ENCODE data around the gene NPTX1.
"Not testable (repeated sequence)": the region's sequence is repeated elsewhere in the genome, so short reads cannot be mapped to it uniquely, and the experiment has no call there.

NPTX1 gene

DNA sequence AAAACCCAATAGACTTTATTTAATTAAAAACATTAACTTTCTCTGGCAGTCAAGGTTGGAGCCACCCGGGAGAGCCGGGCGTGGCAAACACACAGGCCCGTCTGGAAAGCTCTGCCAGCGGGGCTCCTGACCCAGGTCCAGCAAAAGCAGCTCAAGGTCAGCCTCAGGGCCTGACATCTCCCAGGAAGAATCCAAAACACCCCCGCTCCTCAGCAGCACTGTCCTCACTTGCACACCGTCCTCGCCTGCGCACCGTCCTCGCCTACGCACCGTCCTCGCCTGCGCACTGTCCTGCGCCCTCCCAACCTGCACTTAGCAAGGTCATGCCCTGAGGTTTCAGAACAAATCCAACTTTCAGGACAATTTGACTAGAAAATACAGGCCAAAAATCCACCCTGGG lies 36.8 kb upstream of the NPTX1 start:
- no peak for DNase-seq (ENCODE audit: insufficient read length)
- no peak for FAIRE-seq
- TF ChIP-seq POLR2AphosphoS5 (IDR thresholded peaks at IDR 0.05; ENCODE audit: low read depth, low read length) (no peak), POLR2A (IDR thresholded peaks at IDR 0.05; ENCODE audit: low read depth, low read length) (no peak), TAF1 (IDR thresholded peaks at IDR 0.05; ENCODE audit: borderline replicate concordance, low read depth, low read length) (no peak)

DNA sequence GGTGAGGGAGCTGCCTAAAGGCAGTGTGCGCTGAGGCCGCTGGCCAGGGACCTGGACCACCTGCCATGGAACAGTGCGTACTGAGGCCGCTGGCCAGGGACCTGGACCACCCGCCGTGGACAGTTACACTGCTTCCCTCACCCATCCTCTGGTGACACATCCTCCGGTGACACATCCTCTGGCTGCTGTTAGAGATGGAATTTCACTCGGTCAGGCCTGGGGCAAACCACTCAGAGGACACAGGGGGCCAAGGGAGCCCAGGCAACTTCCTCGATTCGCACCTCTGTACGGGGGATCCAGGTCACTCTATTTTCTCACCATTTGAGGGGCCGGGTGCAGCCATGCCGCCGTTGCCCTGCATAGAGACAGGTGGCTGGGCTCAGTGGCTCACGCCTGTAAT lies 35.8 kb upstream of the NPTX1 start:
- FAIRE-seq, result no peak
- TF ChIP-seq TAF1 (IDR thresholded peaks at IDR 0.05; ENCODE audit: borderline replicate concordance, low read depth, low read length) (no peak), POLR2AphosphoS5 (IDR thresholded peaks at IDR 0.05; ENCODE audit: low read depth, low read length) (no peak), POLR2A (IDR thresholded peaks at IDR 0.05; ENCODE audit: low read depth, low read length) (no peak)
- no peak for DNase-seq (ENCODE audit: insufficient read length)

DNA sequence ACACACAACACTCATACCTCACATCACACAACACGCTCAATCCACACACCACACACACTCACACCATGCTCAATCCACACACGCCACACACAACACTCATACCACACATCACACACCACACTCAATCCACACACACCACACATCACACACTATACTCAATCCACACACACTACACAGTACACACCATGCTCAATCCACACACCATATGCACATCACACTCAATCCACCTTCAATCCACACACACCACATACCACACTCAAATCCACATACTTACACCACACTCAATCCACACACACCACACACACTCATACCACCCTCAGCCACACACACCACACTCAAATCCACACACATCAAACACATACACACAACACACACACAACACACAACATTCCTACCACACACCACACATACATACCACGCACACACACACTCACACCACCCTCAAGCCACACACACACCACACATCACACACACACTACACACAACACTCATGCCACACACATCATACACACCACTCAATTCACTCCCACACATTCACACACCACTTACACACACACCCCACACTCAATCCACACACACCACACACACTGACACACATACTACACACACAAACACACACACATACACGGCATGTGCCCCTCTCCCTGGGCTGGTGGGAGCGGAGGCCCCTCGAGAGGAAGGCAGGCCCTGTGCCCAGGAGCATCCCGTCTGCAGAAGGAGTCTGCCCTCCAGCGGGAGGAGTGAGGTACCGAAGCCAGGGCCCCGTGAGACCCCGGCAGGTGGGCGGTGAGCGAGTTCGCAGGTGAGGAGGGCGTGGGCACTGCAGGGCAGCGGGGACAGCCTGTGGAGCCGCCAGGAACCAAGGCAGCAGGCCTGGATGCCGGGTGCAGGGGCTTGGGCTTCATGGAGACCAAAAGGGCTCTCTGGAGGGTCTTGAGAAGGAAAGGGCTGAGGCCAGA lies 35.1 kb upstream of the NPTX1 start:
- no peak for DNase-seq (ENCODE audit: insufficient read length)
- no peak for FAIRE-seq

DNA sequence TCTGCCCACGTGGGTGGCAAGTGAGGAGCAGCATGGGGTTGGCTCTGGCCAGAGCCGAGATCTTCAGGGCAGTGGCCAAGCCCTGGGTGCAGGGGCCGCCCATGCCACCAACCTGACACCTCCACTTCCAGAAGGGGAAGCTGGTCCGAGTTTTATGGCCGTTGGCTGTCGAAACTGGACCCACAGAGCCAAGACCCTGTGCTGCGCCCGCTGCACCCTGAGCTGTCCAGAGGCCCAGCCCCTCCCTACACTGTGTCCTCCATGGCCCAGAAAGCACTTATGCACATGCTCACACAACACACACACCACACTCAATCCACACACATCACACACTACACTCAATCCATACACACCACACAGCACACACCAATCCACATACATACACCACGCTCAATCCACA lies 34.4 kb upstream of the NPTX1 start:
- no peak for FAIRE-seq

More for the DNA sequence above, 35.1 kb upstream of the NPTX1 start:
- TF ChIP-seq POLR2AphosphoS5 (IDR thresholded peaks at IDR 0.05; ENCODE audit: low read depth, low read length), result no peak
- no peak for TF ChIP-seq POLR2A (IDR thresholded peaks at IDR 0.05; ENCODE audit: low read depth, low read length)
- TF ChIP-seq TAF1 (IDR thresholded peaks at IDR 0.05; ENCODE audit: borderline replicate concordance, low read depth, low read length), result no peak

DNA sequence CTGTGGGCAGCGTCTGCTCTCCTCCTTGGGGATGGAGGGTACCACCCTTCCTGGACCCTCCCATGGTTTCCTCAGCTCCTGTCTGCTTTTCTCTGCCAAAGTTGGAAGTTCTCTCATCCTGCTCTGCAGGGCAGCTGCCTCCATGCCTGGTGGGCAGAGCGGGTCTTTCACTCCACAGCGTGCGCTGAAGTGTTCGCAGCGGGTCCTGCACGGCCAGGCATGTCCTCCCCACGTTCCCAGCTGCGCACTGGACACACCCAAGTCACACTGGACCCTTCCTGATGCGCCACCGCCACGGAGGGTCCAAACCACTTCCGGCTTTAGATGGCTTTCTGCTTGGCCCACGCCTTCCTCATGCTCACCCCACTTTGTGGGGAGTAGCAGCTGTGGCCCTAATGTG lies 33.7 kb upstream of the NPTX1 start:
- FAIRE-seq (no peak), DNase-seq (ENCODE audit: insufficient read length) (no peak)
- TF ChIP-seq POLR2A (IDR thresholded peaks at IDR 0.05; ENCODE audit: low read depth, low read length), result no peak
- no peak for TF ChIP-seq TAF1 (IDR thresholded peaks at IDR 0.05; ENCODE audit: borderline replicate concordance, low read depth, low read length)
- no peak for TF ChIP-seq POLR2AphosphoS5 (IDR thresholded peaks at IDR 0.05; ENCODE audit: low read depth, low read length)

More for the DNA sequence above, 34.4 kb upstream of the NPTX1 start:
- no peak for DNase-seq (ENCODE audit: insufficient read length)
- no peak for TF ChIP-seq TAF1 (IDR thresholded peaks at IDR 0.05; ENCODE audit: borderline replicate concordance, low read depth, low read length)
- TF ChIP-seq POLR2A (IDR thresholded peaks at IDR 0.05; ENCODE audit: low read depth, low read length), result no peak
- no peak for TF ChIP-seq POLR2AphosphoS5 (IDR thresholded peaks at IDR 0.05; ENCODE audit: low read depth, low read length)

DNA sequence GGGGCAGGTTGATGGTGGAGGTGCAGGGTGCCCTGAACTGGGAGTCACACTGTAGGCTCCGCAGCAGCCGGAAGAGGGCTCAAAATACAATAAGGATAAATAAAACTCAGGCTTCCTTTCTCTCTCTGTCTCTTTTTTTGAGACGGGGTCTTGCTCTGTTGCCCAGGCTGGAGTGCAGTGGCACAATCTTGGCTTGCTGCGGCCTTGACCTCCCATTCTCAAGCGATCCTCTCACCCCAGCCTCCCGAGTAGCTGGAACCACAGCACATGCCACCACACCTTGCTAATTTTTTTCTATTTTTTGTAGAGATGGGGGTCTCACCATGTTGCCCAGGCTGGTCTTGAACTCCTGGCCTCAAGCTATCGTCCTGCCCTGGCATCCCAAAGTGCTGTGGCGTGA lies 32.9 kb upstream of the NPTX1 start:
- FAIRE-seq (no peak), DNase-seq (ENCODE audit: insufficient read length) (no peak)
- TF ChIP-seq POLR2AphosphoS5 (IDR thresholded peaks at IDR 0.05; ENCODE audit: low read depth, low read length), result no peak
- TF ChIP-seq POLR2A (IDR thresholded peaks at IDR 0.05; ENCODE audit: low read depth, low read length), result no peak
- no peak for TF ChIP-seq TAF1 (IDR thresholded peaks at IDR 0.05; ENCODE audit: borderline replicate concordance, low read depth, low read length)

DNA sequence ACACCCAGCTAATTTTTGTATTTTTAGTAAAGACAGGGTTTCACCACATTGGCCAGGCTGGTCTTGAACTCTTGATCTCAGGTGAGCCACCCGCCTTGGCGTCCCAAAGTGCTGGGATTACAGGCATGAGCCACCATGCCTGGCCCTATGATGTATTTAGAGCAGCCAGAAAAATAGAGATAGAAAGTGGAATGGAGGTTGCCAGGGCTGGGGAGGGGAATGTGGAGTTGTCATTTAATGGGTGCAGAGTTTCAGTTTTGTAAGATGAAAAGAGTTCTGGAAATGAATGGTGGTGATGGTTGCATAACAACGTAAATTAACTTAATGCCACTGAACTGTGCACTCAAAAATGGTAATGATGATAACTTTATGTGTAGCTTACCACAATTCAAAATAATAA lies 31.6 kb upstream of the NPTX1 start:
- DNase-seq (ENCODE audit: insufficient read length) (no peak), FAIRE-seq (no peak)
- TF ChIP-seq POLR2AphosphoS5 (IDR thresholded peaks at IDR 0.05; ENCODE audit: low read depth, low read length), result no peak
- TF ChIP-seq POLR2A (IDR thresholded peaks at IDR 0.05; ENCODE audit: low read depth, low read length), result no peak
- TF ChIP-seq TAF1 (IDR thresholded peaks at IDR 0.05; ENCODE audit: borderline replicate concordance, low read depth, low read length), result no peak

DNA sequence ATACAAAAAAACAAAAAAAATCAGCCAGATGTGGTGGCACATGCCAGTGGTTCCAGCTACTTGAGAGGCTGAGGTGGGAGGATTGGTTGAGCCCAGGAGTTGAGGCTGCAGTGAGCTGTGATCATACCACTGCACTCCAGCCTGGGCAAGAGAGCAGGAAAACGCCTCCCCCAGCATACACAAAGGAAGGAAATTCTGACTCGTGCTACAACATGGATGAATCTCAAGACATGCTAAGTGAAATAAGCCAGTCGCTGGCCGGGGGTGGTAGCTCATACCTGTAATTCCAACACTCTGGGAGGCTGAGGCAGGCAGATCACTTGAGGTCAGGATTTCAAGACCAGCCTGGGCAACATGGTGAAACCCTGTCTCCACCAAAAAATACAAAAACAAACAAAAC lies 30.8 kb upstream of the NPTX1 start:
- DNase-seq (ENCODE audit: insufficient read length); FAIRE-seq: not testable (repeated sequence)

DNA sequence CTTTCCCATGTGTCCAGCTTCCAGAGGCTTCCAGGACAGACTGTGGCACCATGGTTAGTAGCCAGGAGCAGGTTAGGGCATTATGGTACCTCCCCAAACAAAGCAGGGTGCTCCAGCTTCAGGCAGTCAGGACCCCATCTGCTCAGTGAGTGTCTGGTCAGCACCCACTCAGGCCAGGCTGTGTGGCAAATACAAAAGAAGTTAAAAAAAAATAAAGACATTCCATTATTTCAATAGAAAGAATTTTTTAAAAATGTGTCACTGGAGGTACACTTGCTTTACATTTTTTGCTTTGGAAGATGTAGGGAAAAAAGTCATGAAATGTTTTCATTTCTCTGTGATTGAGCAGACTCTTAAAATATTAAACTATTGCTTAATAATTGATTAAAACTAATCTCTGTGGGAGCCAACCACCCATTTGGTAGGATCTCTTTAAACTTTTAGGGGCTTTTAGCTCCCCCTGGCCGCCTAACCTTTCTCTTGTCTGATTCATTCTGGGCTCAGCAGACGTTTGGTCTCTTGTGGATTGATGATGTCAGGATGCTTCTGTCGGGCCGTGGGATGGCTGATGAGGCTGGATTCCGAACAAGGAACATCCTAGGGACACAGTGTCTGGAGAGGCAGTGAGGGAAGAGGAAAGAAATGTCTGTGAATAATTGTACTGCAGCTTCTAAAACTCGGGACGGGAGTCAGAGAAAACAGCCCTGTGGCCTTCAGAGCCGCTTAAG lies 28.4 kb upstream of the NPTX1 start:
- FAIRE-seq (no peak), DNase-seq (ENCODE audit: insufficient read length) (no peak)
- TF ChIP-seq TAF1 (IDR thresholded peaks at IDR 0.05; ENCODE audit: borderline replicate concordance, low read depth, low read length) (no peak), POLR2AphosphoS5 (IDR thresholded peaks at IDR 0.05; ENCODE audit: low read depth, low read length) (no peak), POLR2A (IDR thresholded peaks at IDR 0.05; ENCODE audit: low read depth, low read length) (no peak)

DNA sequence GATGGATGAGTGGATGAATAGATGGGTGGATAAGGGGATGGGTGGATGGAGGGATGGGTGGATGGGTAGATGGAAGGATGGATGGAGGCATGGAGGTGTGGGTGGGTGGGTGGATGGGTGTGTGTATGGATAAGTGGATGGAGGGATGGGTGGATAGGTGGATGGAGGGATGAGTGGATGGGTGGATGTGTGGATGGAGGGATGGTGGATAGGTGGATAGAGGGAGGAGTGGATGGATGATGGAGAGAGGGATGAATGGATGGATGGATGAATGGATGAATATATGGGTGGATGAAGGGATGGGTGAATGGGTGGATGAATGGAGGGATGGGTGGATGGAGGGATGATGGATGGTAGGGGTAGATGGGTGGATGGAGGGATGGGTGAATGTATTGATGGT lies 27.5 kb upstream of the NPTX1 start:
- FAIRE-seq, result no peak
- TF ChIP-seq TAF1 (IDR thresholded peaks at IDR 0.05; ENCODE audit: borderline replicate concordance, low read depth, low read length) (no peak), POLR2A (IDR thresholded peaks at IDR 0.05; ENCODE audit: low read depth, low read length) (no peak), POLR2AphosphoS5 (IDR thresholded peaks at IDR 0.05; ENCODE audit: low read depth, low read length) (no peak)
- no peak for DNase-seq (ENCODE audit: insufficient read length)

DNA sequence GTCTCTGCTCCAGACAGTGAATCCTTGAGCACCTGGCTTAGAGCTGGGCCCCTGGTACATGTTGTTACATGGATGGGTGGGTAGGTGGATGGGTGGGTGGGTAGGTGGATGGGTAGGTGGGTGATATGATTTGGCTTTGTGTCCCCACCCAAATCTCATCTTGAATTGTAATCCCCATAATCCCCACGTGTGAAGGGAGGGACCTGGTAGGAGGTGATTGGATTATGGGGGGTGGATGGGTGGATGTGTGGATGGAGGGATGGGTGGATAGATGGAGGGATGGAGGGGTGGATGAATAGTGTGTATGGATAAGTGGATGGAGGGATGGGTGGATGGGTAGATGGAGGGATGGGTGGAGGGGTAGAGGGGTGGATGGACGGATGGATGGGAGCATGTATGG lies 26.6 kb upstream of the NPTX1 start:
- FAIRE-seq, result no peak
- TF ChIP-seq POLR2A (IDR thresholded peaks at IDR 0.05; ENCODE audit: low read depth, low read length) (no peak), POLR2AphosphoS5 (IDR thresholded peaks at IDR 0.05; ENCODE audit: low read depth, low read length) (no peak), TAF1 (IDR thresholded peaks at IDR 0.05; ENCODE audit: borderline replicate concordance, low read depth, low read length) (no peak)
- no peak for DNase-seq (ENCODE audit: insufficient read length)

DNA sequence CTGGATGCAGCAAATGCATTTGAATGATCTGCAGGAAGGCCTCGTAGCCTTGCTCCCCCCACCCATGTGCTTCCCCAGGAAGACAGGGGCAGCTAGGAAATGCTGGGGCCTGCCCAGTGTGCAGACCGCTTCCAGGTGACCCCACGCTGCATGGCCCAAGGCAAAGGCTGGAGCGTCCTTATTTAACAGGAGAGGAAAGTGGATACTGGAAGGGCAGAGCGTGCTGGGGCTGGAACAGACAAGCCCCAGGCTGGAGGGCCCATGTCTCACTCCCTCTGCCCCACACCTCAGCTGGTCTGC lies 26.1 kb upstream of the NPTX1 start:
- DNase-seq (ENCODE audit: insufficient read length) (no peak), FAIRE-seq (no peak)
- TF ChIP-seq TAF1 (IDR thresholded peaks at IDR 0.05; ENCODE audit: borderline replicate concordance, low read depth, low read length), result no peak

Data from GM12892 (cell line).